Skin epidermis (tissue), 12 donors: ENCODE data around the gene MBP.
"Not testable (repeated sequence)": the region's sequence is repeated elsewhere in the genome, so short reads cannot be mapped to it uniquely, and the experiment has no call there.

Source experiments
- H3K27ac ChIP-seq, 21 experiments: fragments of 200-600 bp; sonication (generic) in 11 of 21; one replicate each; pipeline ENCODE4 v1.5.0; 2020; ENCODE audit warnings: mild to moderate bottlenecking in 3 of 21, inconsistent platforms in 2 of 21, moderate library complexity in 2 of 21
- H3K4me3 ChIP-seq, 7 experiments: fragments of 200-600 bp; sonication (generic) in 2 of 7; one replicate each; pipeline ENCODE4 v1.5.0; 2020; ENCODE audit warnings: inconsistent platforms in 2 of 7, mild to moderate bottlenecking in 2 of 7, moderate library complexity in 1 of 7

The MBP gene

GRCh38 chr18:76952747-76953146 is 179.8 kb downstream of the MBP start:
- H3K27ac ChIP-seq: no peak overlapping the region
- H3K4me3 ChIP-seq: no peak overlapping the region

DNA sequence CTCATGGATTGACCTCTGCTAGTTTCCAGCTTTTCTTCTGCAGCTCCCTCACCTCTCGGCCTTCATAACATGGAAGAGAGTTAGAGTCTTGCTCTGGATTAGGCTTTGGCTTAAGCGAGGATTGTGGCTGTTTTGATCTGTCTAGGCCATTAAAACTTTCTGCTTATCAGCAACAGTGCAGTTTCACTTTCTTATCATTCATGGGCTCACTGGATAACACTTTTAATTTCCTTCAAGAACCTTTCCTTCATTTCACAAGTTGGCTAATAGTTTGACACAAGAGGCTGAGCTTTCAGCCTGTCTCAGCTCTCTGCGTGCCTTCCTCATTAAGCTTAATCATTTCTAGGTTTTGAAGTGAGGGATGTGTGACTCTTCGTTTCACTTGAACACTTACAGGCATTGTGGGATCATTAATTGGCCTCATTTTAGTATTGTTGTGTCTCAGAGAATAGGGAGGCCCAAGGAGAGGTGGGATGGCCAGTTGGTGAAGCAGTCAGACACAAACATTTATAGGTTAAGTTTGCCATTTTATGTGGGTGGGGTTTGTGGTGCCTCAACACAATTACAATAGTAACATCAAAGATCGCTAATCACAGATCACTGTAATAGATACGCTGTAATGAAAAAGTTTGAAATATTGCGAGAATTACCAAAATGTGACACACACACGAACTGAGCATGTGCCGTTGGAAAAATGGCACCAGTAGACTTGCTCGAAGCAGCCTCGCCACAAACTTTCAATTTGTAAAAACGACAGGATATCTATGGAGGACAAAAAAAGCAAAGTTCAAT is 180.9 kb downstream of the MBP start:
- Histone ChIP-seq H3K4me3 (no peak overlapping the region), H3K27ac (no peak overlapping the region)

- H3K4me3 ChIP-seq: no peak overlapping the region
- no peak overlapping the region for H3K27ac ChIP-seq
These were observed 184.2 kb downstream of the MBP start for GRCh38 chr18:76948345-76948744.

GRCh38 chr18:76944346-76944745 is 188.2 kb downstream of the MBP start:
- H3K27ac ChIP-seq, H3K4me3 ChIP-seq: not testable (repeated sequence)

GRCh38 chr18:76943542-76944339 is 188.8 kb downstream of the MBP start:
- Histone ChIP-seq H3K4me3 (no peak overlapping the region), H3K27ac (no peak overlapping the region)

- H3K27ac ChIP-seq: no peak overlapping the region
- no peak overlapping the region for H3K4me3 ChIP-seq
These were observed 191.3 kb downstream of the MBP start for GRCh38 chr18:76941284-76941683.

- Histone ChIP-seq H3K4me3 (no peak overlapping the region), H3K27ac (no peak overlapping the region)
These were observed 194.0 kb downstream of the MBP start for GRCh38 chr18:76938619-76939018.

- H3K27ac ChIP-seq: no peak overlapping the region
- H3K4me3 ChIP-seq: no peak overlapping the region
These were observed 195.0 kb downstream of the MBP start for GRCh38 chr18:76937597-76937996.

DNA sequence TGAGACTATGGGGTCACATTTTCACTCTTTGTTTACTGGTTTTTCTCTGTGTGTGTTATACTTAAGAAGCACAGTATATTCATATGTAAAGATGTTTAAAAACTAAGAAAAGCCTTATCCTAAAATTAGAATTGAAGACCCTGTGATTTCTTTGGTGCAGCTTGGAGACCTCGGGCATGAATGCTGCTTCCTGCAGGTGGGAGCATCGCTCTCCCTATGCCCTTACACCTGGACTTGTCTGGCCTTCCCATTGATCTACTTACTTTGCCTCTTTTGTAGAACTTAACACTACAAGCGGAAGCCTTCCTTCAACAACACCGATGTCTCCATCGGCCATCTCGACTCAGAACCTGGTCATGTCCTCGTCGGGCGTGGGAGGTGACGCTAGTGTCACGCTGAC is 195.7 kb downstream of the MBP start:
- no peak overlapping the region for H3K4me3 ChIP-seq
- H3K27ac ChIP-seq: no peak overlapping the region

GRCh38 chr18:76935722-76936337 is 196.8 kb downstream of the MBP start:
- Histone ChIP-seq H3K27ac (no peak overlapping the region), H3K4me3 (no peak overlapping the region)

DNA sequence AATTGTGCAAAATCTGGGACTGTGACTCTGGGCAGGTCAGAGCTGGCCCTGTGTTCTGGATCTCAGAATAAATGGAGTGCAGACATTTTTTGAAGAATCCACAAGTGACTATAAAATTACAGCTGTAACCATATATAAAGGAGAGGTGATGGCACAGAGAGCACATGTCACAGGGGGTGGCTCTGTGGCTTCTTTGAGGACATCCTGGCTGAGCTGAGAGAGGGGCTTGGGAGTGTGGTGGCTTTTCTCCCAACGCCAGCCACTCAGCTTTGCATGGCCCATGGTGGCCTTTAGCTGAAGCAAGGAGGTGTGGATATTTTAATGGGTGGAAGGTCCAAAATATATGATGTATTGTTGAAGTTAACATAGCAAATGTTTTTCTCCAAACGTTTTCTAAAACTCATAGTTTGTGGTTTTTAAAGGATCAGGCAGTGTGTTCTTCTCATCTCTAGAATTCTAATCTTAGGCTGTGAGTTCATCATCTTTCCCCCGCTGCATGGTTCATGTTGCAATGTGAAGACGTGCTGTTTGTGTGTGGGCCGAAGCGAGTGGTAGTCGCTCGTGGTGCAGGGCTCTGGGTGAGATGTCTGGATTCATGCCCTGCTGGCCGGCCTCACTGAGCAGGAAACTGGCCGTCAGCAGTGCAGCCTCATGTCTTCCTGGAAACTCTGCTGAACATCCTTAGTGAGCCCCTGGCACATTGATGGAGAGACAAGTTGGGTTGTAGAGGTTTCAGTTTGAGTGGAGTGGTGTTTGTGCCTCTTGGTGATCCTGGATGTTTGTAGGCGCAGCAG is 200.4 kb downstream of the MBP start:
- Histone ChIP-seq H3K4me3 (no peak overlapping the region), H3K27ac (no peak overlapping the region)

GRCh38 chr18:76931171-76931570 is 201.4 kb downstream of the MBP start:
- Histone ChIP-seq H3K4me3 (no peak overlapping the region), H3K27ac (no peak overlapping the region)
